ENCODE data around the gene RHEBL1.

DNA sequence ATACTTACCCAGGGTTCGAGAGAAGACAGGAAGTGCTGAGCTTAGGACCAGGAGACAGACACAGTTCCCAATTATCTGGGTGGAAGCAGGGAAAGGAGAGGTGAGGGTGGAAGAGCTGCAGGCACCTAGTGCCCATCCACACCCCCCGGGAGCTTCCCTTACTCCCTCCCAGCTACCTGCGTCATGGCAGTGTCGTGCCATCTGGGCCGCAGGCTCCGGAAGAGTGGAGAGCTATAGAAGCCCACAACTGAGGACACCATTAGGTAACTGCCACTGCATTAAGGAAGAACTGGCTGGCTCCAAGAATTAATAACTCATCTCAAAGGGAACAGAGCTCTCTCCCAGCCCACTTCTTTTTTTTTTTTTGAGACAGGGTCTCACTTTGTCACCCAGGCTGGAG, 30.6 kb upstream of the RHEBL1 start:
- TF ChIP-seq, protein P1, sequence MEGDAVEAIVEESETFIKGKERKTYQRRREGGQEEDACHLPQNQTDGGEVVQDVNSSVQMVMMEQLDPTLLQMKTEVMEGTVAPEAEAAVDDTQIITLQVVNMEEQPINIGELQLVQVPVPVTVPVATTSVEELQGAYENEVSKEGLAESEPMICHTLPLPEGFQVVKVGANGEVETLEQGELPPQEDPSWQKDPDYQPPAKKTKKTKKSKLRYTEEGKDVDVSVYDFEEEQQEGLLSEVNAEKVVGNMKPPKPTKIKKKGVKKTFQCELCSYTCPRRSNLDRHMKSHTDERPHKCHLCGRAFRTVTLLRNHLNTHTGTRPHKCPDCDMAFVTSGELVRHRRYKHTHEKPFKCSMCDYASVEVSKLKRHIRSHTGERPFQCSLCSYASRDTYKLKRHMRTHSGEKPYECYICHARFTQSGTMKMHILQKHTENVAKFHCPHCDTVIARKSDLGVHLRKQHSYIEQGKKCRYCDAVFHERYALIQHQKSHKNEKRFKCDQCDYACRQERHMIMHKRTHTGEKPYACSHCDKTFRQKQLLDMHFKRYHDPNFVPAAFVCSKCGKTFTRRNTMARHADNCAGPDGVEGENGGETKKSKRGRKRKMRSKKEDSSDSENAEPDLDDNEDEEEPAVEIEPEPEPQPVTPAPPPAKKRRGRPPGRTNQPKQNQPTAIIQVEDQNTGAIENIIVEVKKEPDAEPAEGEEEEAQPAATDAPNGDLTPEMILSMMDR (IDR thresholded peaks at IDR 0.05), result no peak
- TF ChIP-seq, protein P2, sequence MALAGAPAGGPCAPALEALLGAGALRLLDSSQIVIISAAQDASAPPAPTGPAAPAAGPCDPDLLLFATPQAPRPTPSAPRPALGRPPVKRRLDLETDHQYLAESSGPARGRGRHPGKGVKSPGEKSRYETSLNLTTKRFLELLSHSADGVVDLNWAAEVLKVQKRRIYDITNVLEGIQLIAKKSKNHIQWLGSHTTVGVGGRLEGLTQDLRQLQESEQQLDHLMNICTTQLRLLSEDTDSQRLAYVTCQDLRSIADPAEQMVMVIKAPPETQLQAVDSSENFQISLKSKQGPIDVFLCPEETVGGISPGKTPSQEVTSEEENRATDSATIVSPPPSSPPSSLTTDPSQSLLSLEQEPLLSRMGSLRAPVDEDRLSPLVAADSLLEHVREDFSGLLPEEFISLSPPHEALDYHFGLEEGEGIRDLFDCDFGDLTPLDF (CRISPR knock-in tag; IDR thresholded peaks at IDR 0.05), result no peak
- TF ChIP-seq NR1H2 (CRISPR knock-in tag; IDR thresholded peaks at IDR 0.05) (no peak), ZNF232 (CRISPR knock-in tag; IDR thresholded peaks at IDR 0.05) (no peak), RELA (CRISPR knock-in tag; IDR thresholded peaks at IDR 0.05; ENCODE audit: borderline replicate concordance) (no peak)
- TF ChIP-seq, protein P3, sequence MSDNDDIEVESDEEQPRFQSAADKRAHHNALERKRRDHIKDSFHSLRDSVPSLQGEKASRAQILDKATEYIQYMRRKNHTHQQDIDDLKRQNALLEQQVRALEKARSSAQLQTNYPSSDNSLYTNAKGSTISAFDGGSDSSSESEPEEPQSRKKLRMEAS (CRISPR knock-in tag; IDR thresholded peaks at IDR 0.05), result no peak
